WTC11 (cell line): ENCODE results near the gene CIB2. TPM values are rescaled to one million over a fixed set of nuclear protein-coding genes. Genes with fewer than 3 reads are reported as not detected.

ENCODE experiments used
- ATAC-seq: fragments of 200-7000 bp; cut with Tn5 transposase; 2 replicates; pipeline ENCODE4 v1.10.0; 2021; ENCODE audit warnings: mild to moderate bottlenecking, moderate library complexity
- CTCF ChIA-PET: fragments of 300-600 bp; sonication (Branson Sonifier 250); formaldehyde crosslinking; loops from one replicate; lab custom pipeline; 2021; ENCODE audit warnings: antibody characterized with exemption; lab: Charles Lee
- POLR2A ChIA-PET: fragments of 350-600 bp; sonication (Branson Sonifier 250); formaldehyde crosslinking; loops from one replicate; lab custom pipeline; 2021; ENCODE audit warnings: antibody characterized with exemption; lab: Charles Lee
- DNase-seq: peaks from one replicate; pipeline ENCODE4 v3.0.0; 2021; ENCODE audit warnings: low spot score
- H3K27ac Mint-ChIP-seq: 2 replicates; pipeline ENCODE4 v1.8.0; 2021; ENCODE audit warnings: mixed read lengths
- H3K27me3 Mint-ChIP-seq: 2 replicates; pipeline ENCODE4 v1.8.0; 2021; ENCODE audit warnings: low read depth, mild to moderate bottlenecking, moderate library complexity, mixed read lengths
- H3K36me3 Mint-ChIP-seq: 2 replicates; pipeline ENCODE4 v1.8.0; 2021; ENCODE audit warnings: mixed read lengths
- H3K4me1 Mint-ChIP-seq: 2 replicates; pipeline ENCODE4 v1.8.0; 2022; ENCODE audit warnings: mixed read lengths
- H3K4me3 Mint-ChIP-seq: 2 replicates; pipeline ENCODE4 v1.8.0; 2021; ENCODE audit warnings: mild to moderate bottlenecking, moderate library complexity, mixed read lengths
- H3K9me3 Mint-ChIP-seq: 2 replicates; pipeline ENCODE4 v1.8.0; 2021; ENCODE audit warnings: mixed read lengths
- ATF1 ChIP-seq: sonication (generic); formaldehyde crosslinking; IDR thresholded peaks from 2 replicates; pipeline ENCODE4 v1.8.1; 2023; ENCODE audit warnings: mild to moderate bottlenecking, moderate library complexity, missing genetic modification reagents
- CREB1 ChIP-seq: sonication (generic); formaldehyde crosslinking; IDR thresholded peaks from 2 replicates; pipeline ENCODE4 v1.8.0; 2023; ENCODE audit warnings: mild to moderate bottlenecking, missing genetic modification reagents
- CREM ChIP-seq: sonication (generic); formaldehyde crosslinking; IDR thresholded peaks from 2 replicates; pipeline ENCODE4 v1.8.1; 2022; ENCODE audit warnings: mild to moderate bottlenecking, missing genetic modification reagents, moderate library complexity
- GABPB1 ChIP-seq: sonication (generic); formaldehyde crosslinking; IDR thresholded peaks from 2 replicates; pipeline ENCODE4 v1.8.1; 2023; ENCODE audit warnings: mild to moderate bottlenecking, missing genetic modification reagents
- GRHL2 ChIP-seq: fragments of 250-450 bp; sonication (Bioruptor Pico); IDR thresholded peaks from 2 replicates; pipeline ENCODE4 v1.8.0; 2022; ENCODE audit warnings: mild to moderate bottlenecking, moderate library complexity; ENCODE audit not compliant: insufficient replicate concordance, severe bottlenecking
- GTF2I ChIP-seq: fragments of 250-450 bp; sonication (Bioruptor Pico); conservative IDR thresholded peaks from 2 replicates; pipeline ENCODE4 v1.4.0; 2021; ENCODE audit warnings: mild to moderate bottlenecking
- NFE2L1 ChIP-seq: sonication (generic); formaldehyde crosslinking; IDR thresholded peaks from 2 replicates; pipeline ENCODE4 v1.8.1; 2023; ENCODE audit warnings: missing genetic modification reagents
- NR1H2 ChIP-seq: sonication (generic); formaldehyde crosslinking; IDR thresholded peaks from 2 replicates; pipeline ENCODE4 v1.9.0; 2021; ENCODE audit warnings: mild to moderate bottlenecking, moderate library complexity, missing genetic modification reagents
- PRRX2 ChIP-seq: fragments of 250-450 bp; sonication (Bioruptor Pico); IDR thresholded peaks from 2 replicates; pipeline ENCODE4 v1.8.0; 2021; ENCODE audit warnings: mild to moderate bottlenecking
- RELA ChIP-seq: sonication (generic); formaldehyde crosslinking; IDR thresholded peaks from 2 replicates; pipeline ENCODE4 v1.8.1; 2022; ENCODE audit warnings: missing genetic modification reagents, mild to moderate bottlenecking, borderline replicate concordance
- SMAD3 ChIP-seq: sonication (generic); formaldehyde crosslinking; IDR thresholded peaks from 2 replicates; pipeline ENCODE4 v1.8.0; 2022; ENCODE audit warnings: missing genetic modification reagents, mild to moderate bottlenecking, borderline replicate concordance
- total RNA-seq: library from RNA; stranded (reverse); gene quantifications from 3 replicates; pipeline ENCODE4 v1.2.3, GENCODE V29; 2021
- TF ChIP-seq, protein P1 (sequence below): sonication (generic); formaldehyde crosslinking; IDR thresholded peaks from 2 replicates; pipeline ENCODE4 v1.8.0; 2022; ENCODE audit warnings: mild to moderate bottlenecking, missing genetic modification reagents
- TF ChIP-seq, protein P2 (sequence below): sonication (generic); formaldehyde crosslinking; IDR thresholded peaks from 2 replicates; pipeline ENCODE4 v1.8.1; 2023; ENCODE audit warnings: mild to moderate bottlenecking, missing genetic modification reagents
- TF ChIP-seq, protein P3 (sequence below): sonication (generic); formaldehyde crosslinking; IDR thresholded peaks from 2 replicates; pipeline ENCODE4 v1.8.0; 2022; ENCODE audit warnings: missing genetic modification reagents
- TF ChIP-seq, protein P4 (sequence below): sonication (generic); formaldehyde crosslinking; IDR thresholded peaks from 2 replicates; pipeline ENCODE4 v1.8.0; 2023; ENCODE audit warnings: mild to moderate bottlenecking, missing genetic modification reagents
- TF ChIP-seq, protein P5 (sequence below): fragments of 250-450 bp; sonication (Bioruptor Pico); conservative IDR thresholded peaks from 2 replicates; pipeline ENCODE4 v1.9.0; 2021; ENCODE audit warnings: mild to moderate bottlenecking
- TF ChIP-seq, protein P6 (sequence below): fragments of 200-600 bp; IDR thresholded peaks from 2 replicates; pipeline ENCODE4 v1.8.0; 2022; ENCODE audit warnings: antibody characterized with exemption

Gene CIB2
- total RNA-seq, 1 experiment from 2014 or later, result 45.2 TPM

DNA sequence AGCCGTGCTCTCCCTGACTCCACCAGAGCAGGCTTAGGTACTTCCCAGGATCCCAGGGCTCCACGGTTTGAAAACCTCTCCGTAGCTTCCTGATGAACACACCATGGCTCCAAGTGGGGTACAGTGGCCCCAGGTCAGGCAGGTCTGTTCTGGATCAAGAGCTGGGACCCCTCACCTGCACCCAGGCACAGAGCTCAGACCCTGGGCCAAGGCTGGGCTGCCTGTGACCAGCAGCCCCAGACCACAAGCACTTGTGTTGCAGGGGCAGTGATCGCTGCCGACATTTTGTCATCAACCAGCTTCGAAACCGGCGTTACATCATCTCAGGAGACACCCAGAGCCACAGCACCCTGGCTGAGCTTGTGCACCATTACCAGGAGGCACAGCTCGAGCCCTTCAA, 33.6 kb downstream of the CIB2 start (continued):
- TF ChIP-seq GTF2I (CRISPR knock-in tag) (no peak), SMAD3 (CRISPR knock-in tag) (no peak), ATF1 (CRISPR knock-in tag) (no peak), GRHL2 (CRISPR knock-in tag) (no peak)
- TF ChIP-seq, protein P1, sequence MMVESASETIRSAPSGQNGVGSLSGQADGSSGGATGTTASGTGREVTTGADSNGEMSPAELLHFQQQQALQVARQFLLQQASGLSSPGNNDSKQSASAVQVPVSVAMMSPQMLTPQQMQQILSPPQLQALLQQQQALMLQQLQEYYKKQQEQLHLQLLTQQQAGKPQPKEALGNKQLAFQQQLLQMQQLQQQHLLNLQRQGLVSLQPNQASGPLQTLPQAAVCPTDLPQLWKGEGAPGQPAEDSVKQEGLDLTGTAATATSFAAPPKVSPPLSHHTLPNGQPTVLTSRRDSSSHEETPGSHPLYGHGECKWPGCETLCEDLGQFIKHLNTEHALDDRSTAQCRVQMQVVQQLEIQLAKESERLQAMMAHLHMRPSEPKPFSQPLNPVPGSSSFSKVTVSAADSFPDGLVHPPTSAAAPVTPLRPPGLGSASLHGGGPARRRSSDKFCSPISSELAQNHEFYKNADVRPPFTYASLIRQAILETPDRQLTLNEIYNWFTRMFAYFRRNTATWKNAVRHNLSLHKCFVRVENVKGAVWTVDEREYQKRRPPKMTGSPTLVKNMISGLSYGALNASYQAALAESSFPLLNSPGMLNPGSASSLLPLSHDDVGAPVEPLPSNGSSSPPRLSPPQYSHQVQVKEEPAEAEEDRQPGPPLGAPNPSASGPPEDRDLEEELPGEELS, result no peak
- TF ChIP-seq, protein P2, sequence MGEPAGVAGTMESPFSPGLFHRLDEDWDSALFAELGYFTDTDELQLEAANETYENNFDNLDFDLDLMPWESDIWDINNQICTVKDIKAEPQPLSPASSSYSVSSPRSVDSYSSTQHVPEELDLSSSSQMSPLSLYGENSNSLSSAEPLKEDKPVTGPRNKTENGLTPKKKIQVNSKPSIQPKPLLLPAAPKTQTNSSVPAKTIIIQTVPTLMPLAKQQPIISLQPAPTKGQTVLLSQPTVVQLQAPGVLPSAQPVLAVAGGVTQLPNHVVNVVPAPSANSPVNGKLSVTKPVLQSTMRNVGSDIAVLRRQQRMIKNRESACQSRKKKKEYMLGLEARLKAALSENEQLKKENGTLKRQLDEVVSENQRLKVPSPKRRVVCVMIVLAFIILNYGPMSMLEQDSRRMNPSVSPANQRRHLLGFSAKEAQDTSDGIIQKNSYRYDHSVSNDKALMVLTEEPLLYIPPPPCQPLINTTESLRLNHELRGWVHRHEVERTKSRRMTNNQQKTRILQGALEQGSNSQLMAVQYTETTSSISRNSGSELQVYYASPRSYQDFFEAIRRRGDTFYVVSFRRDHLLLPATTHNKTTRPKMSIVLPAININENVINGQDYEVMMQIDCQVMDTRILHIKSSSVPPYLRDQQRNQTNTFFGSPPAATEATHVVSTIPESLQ, result no peak

DNA sequence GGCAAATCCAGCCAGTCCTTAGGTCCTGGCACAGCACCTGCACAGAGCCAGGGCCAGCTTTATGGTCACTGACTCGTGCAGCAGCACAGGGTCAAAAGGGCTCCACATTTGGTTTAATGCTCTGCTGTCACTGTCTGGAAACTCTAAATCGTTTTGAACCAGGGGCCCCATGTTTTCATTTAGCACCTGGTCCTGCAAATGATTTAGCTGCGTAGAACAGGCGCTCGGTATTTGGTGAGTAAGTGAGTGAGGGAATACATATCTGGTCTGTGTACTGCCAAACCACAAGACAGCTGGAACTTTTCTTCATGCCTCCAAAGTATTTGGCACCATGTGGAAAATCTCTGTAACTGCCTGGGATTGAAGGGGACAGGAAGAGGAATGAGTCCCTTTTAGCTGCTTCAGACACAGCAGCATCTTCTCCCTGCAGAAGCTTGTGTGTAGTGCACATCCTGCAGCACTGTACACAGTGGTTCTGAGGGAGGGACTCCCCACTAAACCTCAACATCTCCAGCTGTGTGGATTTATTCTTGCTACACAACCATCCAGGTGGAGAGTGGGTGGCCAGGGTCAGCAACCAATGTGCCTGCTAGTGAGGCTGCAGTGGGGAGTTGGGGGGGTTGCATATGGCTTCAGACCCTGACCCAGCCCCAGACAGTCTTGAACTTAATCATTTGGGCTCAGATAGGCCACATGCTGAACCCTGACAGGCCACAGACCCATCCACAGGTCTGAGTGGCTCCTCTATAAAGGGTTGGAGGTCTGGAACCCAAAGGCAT, 37.8 kb downstream of the CIB2 start:
- Mint-ChIP-seq H3K9me3 (no peaks in the 10 kb centered on the region), H3K36me3 (no peaks in the 10 kb centered on the region), H3K27ac (no peak overlapping the region), H3K27me3 (peaks cover 37% of the 10 kb centered on the region)
- no peak for ATAC-seq
- CTCF ChIA-PET, result interaction anchor here (2.6 kb wide), 1 partner anchor 15 kb away, joined by 17 read pairs; no protein-coding TSS in a partner anchor
- TF ChIP-seq GABPB1 (CRISPR knock-in tag), result no peak
- TF ChIP-seq PRRX2 (CRISPR knock-in tag), result no peak
- no peak for TF ChIP-seq CREB1 (CRISPR knock-in tag)
- TF ChIP-seq, protein P1, result no peak
- no peak for TF ChIP-seq NR1H2 (CRISPR knock-in tag)
- TF ChIP-seq CREM, result no peak
- TF ChIP-seq RELA (CRISPR knock-in tag), result no peak
- TF ChIP-seq, protein P3, sequence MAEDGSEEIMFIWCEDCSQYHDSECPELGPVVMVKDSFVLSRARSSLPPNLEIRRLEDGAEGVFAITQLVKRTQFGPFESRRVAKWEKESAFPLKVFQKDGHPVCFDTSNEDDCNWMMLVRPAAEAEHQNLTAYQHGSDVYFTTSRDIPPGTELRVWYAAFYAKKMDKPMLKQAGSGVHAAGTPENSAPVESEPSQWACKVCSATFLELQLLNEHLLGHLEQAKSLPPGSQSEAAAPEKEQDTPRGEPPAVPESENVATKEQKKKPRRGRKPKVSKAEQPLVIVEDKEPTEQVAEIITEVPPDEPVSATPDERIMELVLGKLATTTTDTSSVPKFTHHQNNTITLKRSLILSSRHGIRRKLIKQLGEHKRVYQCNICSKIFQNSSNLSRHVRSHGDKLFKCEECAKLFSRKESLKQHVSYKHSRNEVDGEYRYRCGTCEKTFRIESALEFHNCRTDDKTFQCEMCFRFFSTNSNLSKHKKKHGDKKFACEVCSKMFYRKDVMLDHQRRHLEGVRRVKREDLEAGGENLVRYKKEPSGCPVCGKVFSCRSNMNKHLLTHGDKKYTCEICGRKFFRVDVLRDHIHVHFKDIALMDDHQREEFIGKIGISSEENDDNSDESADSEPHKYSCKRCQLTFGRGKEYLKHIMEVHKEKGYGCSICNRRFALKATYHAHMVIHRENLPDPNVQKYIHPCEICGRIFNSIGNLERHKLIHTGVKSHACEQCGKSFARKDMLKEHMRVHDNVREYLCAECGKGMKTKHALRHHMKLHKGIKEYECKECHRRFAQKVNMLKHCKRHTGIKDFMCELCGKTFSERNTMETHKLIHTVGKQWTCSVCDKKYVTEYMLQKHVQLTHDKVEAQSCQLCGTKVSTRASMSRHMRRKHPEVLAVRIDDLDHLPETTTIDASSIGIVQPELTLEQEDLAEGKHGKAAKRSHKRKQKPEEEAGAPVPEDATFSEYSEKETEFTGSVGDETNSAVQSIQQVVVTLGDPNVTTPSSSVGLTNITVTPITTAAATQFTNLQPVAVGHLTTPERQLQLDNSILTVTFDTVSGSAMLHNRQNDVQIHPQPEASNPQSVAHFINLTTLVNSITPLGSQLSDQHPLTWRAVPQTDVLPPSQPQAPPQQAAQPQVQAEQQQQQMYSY (CRISPR knock-in tag), result no peak
- no peak for TF ChIP-seq NFE2L1 (CRISPR knock-in tag)
- TF ChIP-seq, protein P4, sequence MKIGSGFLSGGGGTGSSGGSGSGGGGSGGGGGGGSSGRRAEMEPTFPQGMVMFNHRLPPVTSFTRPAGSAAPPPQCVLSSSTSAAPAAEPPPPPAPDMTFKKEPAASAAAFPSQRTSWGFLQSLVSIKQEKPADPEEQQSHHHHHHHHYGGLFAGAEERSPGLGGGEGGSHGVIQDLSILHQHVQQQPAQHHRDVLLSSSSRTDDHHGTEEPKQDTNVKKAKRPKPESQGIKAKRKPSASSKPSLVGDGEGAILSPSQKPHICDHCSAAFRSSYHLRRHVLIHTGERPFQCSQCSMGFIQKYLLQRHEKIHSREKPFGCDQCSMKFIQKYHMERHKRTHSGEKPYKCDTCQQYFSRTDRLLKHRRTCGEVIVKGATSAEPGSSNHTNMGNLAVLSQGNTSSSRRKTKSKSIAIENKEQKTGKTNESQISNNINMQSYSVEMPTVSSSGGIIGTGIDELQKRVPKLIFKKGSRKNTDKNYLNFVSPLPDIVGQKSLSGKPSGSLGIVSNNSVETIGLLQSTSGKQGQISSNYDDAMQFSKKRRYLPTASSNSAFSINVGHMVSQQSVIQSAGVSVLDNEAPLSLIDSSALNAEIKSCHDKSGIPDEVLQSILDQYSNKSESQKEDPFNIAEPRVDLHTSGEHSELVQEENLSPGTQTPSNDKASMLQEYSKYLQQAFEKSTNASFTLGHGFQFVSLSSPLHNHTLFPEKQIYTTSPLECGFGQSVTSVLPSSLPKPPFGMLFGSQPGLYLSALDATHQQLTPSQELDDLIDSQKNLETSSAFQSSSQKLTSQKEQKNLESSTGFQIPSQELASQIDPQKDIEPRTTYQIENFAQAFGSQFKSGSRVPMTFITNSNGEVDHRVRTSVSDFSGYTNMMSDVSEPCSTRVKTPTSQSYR (CRISPR knock-in tag), result no peak
- TF ChIP-seq, protein P5, sequence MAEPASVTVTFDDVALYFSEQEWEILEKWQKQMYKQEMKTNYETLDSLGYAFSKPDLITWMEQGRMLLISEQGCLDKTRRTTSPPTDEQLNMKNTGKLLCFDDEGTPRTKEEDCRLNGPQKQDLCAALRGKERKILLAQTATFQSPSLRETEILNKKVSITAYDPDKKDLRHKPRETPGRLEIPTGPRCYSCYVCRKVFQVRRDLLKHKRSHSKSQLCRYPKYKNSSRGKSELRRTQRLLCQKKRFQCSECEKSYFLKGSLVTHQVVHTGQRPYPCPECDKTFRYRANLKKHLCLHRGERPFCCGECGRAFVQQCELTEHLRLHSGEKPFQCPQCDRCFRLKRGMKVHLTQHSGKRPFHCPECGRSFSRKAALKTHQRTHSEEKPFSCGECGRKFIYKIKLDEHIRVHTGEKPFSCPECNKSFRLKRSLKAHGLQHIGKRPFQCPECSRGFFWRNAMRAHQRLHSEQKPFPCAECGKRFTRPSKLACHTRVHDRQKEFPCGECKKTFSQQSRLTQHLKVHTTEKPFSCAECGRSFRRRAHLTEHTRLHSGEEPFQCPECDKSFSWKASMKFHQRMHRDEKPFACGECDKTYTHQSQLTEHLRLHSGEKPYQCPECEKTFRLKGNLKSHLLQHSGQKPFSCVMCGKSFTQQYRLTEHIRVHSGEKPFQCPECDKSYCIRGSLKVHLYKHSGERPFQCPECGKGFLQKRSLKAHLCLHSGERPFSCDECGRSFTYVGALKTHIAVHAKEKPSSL (CRISPR knock-in tag), result no peak
- no peak for TF ChIP-seq SMAD3 (CRISPR knock-in tag)
- TF ChIP-seq, protein P6, sequence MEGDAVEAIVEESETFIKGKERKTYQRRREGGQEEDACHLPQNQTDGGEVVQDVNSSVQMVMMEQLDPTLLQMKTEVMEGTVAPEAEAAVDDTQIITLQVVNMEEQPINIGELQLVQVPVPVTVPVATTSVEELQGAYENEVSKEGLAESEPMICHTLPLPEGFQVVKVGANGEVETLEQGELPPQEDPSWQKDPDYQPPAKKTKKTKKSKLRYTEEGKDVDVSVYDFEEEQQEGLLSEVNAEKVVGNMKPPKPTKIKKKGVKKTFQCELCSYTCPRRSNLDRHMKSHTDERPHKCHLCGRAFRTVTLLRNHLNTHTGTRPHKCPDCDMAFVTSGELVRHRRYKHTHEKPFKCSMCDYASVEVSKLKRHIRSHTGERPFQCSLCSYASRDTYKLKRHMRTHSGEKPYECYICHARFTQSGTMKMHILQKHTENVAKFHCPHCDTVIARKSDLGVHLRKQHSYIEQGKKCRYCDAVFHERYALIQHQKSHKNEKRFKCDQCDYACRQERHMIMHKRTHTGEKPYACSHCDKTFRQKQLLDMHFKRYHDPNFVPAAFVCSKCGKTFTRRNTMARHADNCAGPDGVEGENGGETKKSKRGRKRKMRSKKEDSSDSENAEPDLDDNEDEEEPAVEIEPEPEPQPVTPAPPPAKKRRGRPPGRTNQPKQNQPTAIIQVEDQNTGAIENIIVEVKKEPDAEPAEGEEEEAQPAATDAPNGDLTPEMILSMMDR, result no peak
- TF ChIP-seq, all 79 proteins: peak for 0
- H3K4me3 Mint-ChIP-seq, result no peak overlapping the region
- DNase-seq, result no peak
- POLR2A ChIA-PET, result no interaction called here
- H3K4me1 Mint-ChIP-seq, result no peaks in the 10 kb centered on the region
